ENCODE measurements around the gene ITGA2B.

- TF ChIP-seq POLR2AphosphoS5 (IDR thresholded peaks at IDR 0.05) = no peak
- no peak for TF ChIP-seq POLR2A (IDR thresholded peaks at IDR 0.05)
Observed at GRCh38 chr17:44414394-44415155, 25.1 kb upstream of the ITGA2B start.
